Measurements from ENCODE around the gene AMOTL1.
A peak's percentile ranks its signal among the peaks of the same experiment; 100 is the strongest.

Gene AMOTL1

DNA sequence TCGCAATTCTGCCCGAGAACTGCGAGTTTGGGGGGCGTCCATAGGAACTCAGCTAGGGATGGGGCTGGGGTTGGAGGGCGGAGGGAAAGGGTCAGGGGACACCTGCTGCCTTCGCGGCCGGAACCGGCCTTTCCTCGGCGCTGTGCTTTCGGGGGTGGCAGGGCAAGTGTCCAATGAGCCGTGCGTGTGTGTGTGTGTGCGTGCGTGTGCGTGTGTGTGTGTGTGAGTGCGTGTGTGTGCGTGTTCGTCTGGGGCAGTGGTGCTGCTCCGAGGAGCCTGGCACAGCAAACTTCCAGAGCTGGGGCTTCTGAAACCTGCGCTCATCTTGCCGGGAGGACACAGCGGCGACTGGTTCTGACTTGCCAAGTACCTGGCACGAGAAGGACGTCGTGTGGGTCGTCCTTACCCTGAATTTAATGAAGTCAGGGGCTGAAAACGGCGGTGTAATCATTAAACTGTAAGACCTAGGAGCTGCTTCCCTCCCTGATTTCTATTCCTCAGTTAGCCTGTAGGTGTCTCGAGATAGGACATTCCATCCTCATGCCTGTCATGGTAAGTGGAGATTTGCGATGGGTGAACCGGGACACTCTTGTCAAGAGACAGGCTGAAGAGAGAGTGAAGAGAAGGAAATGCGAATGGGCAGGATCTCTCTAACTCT, 27.0 kb upstream of the AMOTL1 start:
- DNase-seq, result peak; percentile 70 to 74

DNA sequence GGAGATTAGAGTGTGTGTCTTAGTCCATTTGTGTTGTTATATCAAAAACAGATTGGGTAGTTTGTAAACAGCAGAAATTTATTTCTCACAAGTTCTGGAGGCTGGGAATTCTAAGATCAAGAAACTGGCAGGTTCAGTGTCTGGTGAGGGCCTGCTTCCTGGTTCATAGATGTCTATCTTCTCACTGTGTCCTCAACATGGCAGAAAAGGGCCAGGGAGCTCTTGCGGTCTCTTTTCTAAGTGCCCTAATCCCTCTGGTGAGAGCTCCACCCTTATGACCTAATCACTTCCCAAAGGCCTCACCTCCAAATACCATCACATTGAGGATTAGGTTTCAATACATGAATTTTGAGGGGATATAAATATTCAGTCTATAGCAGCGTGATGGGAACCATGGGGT, 25.5 kb upstream of the AMOTL1 start:
- DNase-seq, result no peak

DNA sequence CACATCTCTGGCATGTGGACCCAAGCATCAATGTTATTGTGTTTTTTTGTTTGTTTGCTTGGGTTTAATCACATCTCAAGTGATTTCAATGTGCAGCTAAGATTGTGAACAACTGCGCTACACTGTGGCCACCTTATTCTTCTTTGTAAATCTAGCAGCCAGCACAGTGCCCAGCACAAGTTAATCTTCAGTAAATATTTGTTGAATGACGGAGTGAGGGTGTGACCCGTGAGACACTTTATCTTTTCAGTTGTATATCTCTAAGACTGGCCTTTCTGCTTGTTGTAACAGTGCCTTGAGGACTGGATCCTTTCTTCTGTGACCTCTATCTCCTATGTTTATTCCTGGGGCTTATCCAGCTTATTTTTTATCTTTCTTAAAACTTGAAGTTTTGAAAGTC, 21.4 kb upstream of the AMOTL1 start:
- DNase-seq, result no peak

DNA sequence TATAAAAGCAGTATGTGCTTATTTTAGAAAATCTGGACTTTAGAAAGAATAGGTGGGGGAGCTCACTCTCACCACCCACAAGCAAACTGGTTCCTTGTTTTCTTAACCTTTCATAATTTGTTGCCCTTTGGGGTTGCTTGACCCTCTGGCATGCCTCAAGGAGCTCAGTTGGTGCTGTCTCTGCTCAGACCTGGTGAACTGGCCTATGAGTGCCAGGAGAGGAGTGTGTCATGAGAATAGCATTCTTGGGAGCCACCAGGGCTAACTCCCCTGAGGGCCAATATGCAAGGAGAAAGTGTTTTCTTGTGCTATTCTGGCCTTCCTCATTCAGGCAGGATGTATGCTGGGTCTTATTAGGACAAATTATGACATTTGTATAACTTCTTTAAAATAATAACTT, 21.0 kb upstream of the AMOTL1 start:
- DNase-seq, result no peak

DNA sequence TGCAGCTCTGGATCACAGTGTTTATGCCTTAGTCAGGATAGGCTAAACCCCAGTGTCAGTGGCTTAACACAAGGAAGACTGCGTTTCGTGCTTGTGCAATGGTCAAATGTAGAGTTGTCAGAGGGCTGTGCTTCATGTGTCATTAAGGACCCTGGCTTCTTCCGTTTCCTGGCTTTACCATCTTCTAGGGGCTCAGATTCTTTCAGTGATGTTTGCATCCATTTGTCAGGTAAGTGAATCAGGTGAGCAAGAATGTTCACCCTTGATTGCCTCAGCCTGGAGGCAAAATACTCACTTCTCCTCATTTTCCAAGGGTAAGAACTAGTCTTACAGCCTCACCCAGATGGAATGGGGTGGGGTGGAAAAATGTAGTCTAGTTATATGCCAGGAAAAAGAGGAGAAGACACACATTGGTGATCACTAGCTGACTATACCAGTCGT, 20.5 kb upstream of the AMOTL1 start:
- no peak for DNase-seq

DNA sequence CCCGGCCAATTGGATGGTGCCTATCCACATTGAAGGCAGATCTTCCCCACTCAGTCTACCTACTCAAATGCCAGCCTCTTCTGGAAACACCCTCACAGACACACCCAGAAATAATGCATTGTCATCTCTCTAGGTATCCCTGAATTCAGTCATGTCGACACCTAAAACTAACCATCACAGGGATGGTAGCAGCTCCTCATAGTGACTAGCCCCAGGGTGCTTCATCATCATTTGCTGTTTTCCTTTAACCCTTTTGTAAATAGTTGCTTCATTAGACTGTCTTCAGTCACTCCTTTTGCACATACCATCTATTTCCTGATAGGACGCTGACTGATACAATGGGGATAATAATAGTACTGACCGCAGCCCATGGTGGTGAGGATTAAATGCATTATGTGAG, 18.8 kb upstream of the AMOTL1 start:
- DNase-seq, result no peak

DNA sequence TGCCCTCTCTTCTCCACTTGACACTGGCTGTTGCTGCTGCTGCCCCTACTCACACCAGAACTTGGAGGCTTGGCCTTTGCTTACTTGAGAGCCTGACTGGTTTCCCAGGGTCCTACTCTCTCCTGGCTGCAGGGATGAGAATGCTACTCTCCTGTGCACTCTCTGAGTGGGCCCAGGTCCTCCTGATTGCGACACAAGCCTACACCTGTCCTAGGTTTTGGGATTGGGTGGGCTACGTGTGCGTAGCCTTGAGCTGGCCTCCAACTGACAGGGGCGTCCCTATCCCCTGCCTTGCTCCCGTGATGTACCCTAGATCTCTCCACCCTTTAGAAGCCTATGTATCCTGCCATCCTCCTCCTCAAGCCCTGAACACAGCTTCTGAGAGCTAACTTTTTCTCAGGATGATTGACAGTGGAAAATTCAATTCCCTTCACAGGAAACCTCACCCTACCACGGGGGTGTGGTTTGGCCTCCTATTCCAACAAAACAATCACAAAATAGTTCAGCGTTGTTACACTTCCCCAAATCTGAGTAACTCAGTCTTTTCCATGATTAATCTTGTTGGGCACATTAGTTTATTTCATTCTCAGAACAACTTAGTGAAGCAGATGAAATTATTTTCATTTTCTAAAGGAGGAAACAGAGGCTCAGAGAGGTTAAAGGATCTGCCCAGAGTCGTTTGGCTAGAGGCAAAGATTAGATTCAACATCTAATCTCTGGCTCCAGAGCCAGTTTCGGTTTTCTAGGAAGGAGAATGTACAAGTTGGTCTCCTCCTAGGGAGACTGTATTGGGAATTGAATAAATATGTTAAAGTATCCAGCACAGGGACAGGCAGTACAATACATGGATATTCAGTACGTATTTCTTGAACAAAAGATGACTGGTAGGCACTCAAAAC, 17.6 kb upstream of the AMOTL1 start:
- DNase-seq, result no peak

DNA sequence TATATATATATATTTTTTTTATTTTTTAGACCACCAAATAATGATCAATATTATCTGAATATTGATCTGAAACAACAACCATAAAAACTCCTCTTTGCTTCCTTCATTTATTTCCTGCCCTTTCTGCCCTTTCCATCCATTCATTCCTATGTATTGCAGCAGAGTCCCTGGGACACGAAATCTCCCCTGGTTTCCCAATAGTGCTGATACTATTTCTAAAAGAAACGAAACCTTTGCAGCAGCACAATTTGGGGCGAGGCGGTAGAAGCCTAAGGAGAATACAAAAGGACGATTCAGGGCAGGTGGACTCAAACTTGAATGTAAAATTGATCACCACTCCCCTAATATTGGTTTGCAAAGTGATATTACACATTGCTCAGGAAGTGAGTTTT, 16.9 kb upstream of the AMOTL1 start:
- no peak for DNase-seq

DNA sequence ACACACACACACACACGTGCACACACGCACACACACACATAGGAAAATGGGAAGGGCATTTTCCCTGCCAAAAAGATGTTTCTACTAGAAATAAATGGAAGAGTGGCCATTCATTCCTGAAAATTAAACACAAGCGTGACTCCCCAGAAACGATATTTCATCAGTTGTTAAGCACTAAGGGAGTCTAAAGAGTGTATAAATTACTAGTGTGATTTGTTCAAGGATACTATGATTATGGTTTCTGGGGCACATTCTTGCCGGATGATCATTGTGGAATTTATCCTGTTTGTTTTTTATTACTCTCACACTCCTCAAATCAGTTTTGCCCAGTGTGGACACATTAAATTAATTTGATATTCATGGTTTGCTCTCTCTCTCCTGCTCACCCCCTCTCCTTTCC, 16.4 kb upstream of the AMOTL1 start:
- no peak for DNase-seq

DNA sequence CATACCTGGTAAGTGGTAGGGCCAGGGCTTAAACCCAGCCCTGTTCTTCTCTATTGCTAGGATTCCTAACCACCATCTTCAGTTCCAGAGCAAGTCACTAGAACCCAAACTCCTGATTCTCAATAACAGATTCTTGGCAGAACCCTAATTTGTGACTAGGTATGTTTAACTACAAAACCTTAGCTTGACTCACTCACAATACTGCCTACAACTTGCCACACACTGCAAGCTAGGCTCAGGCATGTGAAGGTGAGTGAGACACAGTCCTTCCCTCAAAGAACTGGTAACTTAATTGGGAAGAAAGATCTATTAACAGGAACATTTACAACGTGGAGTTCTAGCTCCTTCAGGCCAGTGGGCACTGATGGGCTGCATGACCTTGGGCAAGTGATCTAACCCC, 14.5 kb upstream of the AMOTL1 start:
- no peak for DNase-seq

DNA sequence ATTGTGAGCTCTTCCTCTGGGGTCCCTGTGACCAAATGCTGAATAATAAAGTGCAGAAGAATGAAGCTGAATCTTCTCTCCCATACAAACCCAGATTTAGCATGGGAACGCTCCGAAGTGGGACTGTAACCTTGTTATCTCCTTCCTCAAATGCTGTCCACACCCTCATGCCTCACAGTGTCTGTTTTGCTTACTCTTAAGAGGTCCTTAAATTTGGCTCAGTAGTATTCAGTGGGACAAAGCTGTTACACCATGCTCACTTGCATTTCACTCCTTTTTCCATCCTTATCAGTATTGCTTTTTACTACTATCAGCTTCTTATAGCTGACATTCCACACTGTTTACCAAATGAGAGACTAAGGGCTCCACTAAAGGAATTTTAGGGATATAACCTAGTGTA, 13.8 kb upstream of the AMOTL1 start:
- no peak for DNase-seq

DNA sequence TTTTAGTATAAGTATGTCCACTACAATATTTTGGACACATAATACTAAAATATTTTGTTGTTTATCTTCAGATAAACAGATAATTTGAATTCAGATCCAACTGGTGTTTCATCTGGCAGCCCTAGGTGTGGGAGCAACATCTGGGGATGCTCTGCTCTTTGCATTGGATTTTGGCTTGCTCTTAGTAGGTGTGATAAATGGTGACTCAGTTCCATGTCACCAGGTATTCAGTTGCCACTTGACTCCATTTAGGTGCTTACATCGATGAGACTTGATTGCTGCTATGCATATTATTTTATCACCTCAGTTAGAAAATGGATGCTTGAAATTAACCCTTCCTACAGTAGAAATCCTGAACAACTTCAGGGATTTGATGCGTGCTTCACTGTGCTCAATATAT, 13.3 kb upstream of the AMOTL1 start:
- DNase-seq, result no peak

DNA sequence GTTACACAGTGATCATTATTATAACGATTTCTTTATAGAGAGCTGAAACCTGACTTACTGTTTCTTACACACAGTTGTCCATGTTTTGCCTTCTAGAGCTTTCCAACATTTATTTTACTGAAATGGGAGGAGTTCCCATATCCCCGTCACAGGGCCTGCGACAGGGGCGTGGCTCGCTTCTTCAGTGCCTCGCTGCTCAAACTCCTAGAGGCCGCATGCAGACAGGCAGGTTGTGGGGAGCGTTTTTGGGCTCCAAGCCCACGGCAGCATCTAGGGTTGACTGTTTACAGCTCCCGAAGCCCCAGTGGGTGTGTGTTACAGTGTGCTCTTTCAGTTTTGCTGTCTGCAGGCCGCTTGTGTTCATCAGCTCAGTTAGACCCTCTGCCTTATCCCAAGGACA, 12.7 kb upstream of the AMOTL1 start:
- DNase-seq, result no peak

DNA sequence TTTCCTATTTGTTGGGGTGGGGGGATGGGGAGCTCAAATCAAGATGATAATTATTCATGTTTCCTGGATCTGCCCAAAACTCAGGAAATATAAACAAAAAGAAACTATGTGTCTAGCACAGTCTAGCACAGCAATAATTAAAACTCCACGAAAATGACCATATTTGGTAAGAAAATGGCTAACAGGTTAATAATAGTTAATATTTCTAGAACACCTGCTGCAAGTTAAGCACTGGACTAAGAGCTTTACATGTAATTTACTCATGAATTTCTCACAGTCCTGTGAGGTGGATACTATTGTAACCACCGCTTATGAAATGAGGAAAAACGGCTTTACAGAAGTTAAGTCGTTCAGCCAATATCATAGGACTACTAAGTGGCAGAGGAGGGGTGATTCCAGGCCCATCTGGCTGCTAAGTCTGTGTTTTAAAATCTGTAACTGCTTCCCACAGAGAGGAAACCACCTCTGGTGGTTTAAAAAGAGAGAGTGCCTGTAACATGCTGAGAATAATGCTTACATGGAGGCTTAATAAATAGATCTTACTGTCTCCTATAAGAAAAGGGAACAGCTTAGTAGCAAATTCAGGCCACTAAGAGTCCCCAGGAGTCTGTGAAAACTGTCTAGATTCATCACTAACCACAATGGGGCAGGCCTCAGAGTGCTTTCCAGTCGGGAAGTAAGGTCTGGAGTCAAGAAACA, 11.0 kb upstream of the AMOTL1 start:
- DNase-seq, result no peak

DNA sequence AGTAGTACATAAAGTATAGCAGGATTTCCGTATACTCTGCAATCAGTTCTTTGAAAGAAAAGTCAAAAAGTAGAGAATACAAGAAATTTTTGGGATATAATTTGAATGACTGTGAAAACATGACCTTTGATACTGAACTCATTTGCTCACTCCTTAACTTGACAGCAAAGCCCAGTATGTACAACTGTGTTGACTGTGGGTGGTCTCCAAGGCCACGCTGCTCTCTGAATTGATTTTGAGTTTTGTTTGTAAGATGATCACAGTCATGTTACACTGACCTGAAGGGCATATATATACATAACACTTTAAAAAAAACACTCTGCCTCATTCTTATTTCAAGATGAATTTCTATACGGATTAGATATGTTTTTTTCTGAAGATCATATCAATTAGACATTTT, 9.5 kb upstream of the AMOTL1 start:
- no peak for DNase-seq

DNA sequence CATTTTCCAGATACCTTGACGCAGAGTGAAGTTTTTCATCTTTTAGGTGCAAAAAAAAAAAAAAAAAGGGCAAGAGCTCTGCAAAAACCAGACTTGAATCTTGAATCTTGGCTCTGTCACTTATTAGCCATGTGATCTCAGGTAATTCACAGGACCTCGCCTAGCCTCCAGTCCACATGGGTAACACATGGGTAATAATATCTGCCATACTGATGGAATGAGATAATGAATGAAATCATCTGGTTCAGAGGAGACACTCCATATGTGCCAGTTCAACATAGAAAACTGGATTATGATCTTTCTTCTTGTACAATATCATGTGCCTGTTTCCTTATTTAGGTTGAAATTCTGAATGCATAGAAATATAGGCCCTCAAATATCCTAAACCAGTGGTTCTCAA, 8.6 kb upstream of the AMOTL1 start:
- no peak for DNase-seq

DNA sequence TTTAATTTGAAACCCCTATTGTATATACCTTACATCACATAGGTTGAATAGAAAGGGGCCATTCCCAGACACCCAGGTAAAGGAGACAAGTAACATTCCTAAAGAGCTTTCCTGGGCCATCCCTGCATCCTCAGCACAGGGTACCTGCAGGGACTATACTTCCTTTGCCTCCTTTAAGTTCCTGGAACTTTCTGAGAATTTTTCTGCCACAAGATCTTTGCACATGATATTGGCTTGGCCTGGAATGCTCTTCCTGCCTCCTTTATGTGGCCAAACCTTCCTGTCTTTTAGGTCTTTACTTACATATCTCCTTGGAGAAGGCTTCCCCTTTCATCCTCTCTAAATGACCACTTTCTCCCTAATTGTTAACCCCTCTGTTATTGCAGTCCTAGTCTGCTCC, 7.9 kb upstream of the AMOTL1 start:
- DNase-seq, result no peak

DNA sequence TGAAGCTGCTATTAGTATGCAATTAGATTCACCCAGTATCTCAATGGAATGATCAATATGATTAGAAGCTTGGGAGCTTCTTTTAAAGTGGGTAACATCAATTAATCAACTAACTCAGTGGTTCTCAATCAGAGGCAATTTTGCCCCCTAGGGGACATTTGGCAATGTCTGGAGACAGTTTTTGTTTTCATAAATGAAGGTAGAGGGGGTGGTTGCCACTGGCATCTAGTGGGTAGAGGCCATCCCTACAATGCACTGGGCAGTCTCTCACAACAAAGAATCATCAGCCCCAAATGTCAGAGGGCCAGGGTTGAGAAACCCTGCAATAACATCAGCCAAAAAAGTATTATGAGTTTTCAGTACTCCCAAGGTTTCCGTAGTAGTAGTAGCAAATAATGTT, 5.9 kb upstream of the AMOTL1 start:
- DNase-seq, result peak in 1 of 2 experiments; percentile 29

DNA sequence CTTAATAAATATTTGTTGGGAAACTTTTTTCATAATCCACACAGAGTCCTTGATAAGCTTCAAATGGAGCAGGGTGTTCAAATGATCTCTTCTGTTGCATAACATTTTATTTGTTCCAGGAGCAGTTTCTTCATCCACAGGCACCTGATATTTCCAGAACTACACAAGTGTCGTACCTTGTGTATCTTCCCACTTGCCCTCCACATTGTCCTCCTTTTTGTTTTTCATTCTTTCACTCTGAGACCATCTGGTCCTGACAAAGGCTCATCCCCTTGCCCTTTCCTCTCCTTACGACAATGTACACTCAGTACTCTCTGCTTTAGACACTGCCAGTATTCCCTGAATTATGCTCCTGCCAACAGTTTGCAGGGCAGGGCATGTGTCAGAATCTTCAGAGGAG, 5.2 kb upstream of the AMOTL1 start:
- DNase-seq, result no peak

DNA sequence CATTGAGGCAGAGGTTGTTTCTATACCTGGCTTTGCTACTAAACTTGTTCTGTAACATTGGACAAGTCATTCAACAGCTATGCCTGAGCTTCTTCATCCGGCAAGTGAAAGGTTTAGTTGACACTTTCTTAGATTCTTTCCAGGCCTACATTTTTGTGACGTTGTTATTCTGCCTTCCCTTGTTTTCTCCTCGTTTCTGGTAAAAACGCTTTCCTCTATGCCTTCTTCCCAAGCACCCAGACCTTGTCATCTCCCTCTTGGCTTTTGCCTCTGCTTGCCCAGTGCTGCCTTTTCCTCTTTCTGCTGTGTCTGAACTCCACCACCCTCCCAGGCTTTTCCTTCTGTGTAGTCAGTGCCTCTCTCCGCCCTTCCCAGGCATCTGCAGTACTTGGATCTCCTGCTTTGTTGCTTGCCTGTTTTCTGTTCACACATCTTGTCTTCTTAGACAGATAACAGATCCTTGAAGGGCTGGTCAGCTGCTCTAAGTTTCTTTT, 1.4 kb upstream of the AMOTL1 start:
- no peak for DNase-seq

DNA sequence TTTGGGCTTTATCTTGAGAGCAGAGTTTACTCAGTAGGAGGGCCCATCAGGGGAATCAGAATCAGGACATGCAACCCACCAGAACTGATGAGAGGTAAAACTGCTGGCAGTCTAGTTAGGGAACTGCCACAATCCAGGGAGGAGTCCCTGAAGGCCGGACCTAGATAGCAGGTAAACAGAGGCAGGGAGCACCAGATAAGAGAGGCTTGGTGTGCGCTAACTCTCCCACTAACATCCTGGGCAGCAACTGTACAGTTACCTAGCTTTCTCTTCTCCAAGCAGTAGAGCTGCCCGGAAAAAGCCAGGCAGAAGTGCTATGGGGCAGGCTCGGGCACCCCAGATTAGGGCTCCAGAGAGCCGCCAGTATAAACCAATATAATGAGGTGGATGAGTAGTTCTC, 865 bp upstream of the AMOTL1 start:
- no peak for DNase-seq

DNA sequence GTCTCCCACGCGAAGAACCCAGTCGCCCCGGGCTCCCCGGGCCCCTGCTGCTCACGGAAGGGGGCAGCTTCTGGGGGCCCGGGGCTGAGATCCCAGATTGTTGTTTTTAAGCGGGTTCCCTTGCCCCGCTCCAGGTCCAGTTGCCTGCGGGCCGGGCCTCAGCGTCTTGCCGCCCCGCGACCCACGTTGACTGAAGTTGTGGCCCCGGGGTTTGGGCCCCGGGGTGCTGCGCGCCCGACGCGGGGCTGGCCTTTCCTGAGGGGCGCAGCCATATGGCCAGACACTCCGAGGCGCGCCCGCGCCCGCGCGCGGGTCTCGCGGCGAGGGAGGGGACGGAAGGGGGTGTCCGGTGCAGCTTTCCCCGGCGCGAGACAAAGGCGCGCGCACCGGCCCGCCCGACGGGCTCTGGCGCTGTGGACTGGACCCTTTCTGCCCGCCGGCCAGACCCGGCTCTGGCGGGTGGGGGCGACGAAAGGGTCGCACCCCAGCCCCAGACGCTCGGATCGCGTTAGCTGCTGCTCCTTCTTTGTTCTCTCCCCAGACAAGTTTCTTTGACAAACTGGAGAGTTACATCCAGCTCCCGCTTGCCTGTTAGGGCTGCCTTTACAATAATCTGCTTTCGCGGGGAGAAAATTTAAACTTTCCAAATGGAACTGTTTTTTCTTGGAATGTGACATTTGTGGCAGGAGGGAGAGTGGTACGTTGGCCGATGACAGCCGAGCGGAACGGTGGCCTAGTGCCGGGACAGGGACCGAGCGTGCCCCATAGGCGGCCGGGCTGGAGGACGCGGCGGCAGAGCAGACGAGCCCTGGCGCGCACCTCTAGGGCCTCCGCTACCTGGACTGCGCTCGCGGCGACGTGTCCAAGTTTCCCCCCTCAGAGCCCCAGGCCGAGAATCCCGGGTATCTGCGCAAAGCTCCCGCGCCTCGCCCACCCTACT, 716 bp downstream of the AMOTL1 start:
- DNase-seq, result peak in 1 of 2 experiments; percentile 49

DNA sequence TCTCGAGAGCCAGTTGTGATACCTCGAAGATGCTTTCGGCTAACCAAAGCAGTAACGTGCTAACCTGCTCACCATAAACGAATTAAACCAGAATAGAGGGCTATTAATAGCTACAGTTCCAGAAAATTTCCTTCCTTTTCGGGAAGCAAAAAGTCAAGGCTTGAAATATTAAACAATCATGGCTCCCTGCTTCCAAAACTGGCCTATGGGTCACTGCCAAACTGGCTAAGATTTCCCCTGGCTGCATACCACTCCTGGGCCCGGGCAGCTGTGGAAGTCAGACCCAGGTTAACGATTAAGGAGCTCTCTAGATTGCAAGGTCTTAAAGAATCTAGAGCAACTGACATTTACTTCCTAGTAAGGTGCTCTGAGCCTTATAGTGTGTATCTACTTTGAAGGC, 1.7 kb downstream of the AMOTL1 start:
- DNase-seq, result peak in 1 of 2 experiments; percentile 19
